Measurements from ENCODE around the gene ACACA. TPM values are rescaled to one million over a fixed set of nuclear protein-coding genes. Genes with fewer than 3 reads are reported as not detected.
"Not testable (repeated sequence)": the region's sequence is repeated elsewhere in the genome, so short reads cannot be mapped to it uniquely, and the experiment has no call there.

ACACA gene
- total RNA-seq, 1 donor from 2014 or later = 13.3 TPM

GRCh38 chr17:37358830-37359681, 47.6 kb downstream of the ACACA start:
- ATAC-seq (peak; percentile 98), DNase-seq (ENCODE audit: missing footprints) (peak; percentile 97)
- intact Hi-C loops (cut with DNase I) = loop anchor here (2.0 to 5.0 kb wide), 4 partner anchors 48 to 412 kb away; partner anchors contain the start of genes AATF, ACACA, DUSP14 and TADA2A

DNA sequence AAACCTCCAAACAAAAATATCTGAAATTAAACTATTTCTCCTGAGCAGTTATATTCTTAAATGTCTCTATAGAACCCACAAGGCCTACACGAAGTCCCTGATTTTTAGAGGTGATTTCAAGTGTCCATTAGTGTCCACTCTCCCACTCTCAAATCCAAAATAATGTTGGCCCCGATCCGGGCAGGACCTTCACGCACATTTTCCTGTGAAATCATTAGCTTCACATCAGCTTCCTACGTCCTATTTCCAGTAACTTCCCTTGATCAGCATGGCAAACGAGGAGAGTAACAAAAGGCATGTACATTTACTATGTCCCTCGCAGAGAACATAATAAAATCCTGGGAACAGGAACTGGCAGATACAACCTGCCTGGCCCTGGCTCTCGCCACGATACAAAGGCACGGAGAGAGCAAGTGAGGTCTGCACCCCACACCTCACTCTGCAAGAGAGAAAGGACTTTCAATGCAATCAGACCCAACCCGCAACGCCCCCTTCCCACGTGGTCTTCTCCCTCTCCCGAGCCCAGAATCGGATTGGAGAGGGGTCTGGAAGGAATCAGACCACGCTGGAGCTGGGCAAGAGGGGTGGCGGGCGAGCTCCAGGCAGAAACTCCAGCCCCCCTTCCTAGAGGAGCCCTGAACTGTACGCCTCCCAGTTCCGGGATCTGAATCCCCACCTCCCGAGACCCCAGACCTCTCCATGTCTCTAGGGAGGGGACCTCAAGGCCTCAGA, 48.4 kb downstream of the ACACA start:
- ATAC-seq (peak; percentile 11), DNase-seq (ENCODE audit: missing footprints) (peak; percentile 71)
- intact Hi-C loops (cut with DNase I) = loop anchor here (2.0 to 5.0 kb wide), 4 partner anchors 49 to 411 kb away; partner anchors contain the start of genes AATF, ACACA, DUSP14 and TADA2A

DNA sequence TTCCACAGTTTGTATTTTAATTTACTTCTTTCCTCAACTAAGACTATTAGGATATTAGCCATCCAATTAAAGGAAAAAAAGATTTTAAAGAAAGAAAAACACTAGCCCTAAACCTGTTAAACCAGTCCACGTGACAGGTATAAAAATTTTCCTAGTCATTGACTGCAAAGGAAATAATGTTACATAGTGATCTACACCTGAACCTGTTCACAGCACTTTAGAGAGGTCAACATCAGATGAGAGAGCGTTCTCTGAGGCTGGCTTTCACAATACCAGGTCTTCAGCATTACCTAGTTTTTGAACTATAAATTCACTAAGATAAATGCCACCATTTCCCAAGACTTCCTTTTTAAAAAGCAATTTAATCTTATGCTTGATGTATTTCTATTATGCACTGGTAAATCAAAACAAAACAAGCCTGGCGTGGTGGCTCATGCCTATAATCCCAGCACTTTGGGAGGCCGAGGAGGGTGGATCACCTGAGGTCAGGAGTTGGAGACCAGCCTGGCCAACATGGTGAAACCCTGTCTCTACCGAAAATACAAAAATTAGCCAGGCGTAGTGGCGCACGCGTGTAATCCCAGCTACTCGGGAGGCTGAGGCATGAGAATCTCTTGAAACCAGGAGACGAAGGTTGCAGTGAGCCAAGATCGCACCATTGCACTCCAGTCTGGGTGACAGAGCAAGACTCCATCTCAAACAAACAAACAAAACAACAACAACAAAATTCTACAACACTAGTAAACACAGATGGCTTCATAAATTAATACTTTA, 49.7 kb downstream of the ACACA start:
- intact Hi-C loops (cut with DNase I) = loop anchor here (5.0 kb wide), 2 partner anchors 130 to 410 kb away; partner anchors contain the start of genes AATF and DUSP14
- not testable (repeated sequence) for ATAC-seq; DNase-seq (ENCODE audit: missing footprints)

- ATAC-seq; intact Hi-C loops (cut with DNase I); DNase-seq (ENCODE audit: missing footprints): not testable (repeated sequence)
Observed at GRCh38 chr17:37346863-37347402, 59.7 kb downstream of the ACACA start.

DNA sequence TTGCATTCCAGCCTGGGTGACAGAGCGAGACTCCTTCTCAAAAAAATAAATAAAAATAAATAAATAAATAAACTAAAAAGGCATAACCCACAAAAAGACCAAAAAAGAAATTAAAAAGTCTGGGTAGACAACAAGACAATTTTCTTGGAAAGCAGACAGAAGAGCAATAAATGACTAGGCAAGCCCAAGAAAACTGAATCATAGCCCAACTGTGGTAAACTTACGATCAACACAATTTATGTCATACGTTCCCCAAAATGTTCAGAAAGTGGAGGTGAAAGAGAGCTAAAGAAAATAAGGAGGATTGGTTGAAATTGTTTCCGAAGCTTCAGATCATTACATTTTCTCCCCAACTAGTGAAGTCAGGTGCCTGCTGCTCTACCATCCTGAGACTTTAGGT, 62.1 kb downstream of the ACACA start:
- DNase-seq (ENCODE audit: missing footprints) = no peak
- intact Hi-C loops (cut with DNase I) = no loop called here
- no peak for ATAC-seq

DNA sequence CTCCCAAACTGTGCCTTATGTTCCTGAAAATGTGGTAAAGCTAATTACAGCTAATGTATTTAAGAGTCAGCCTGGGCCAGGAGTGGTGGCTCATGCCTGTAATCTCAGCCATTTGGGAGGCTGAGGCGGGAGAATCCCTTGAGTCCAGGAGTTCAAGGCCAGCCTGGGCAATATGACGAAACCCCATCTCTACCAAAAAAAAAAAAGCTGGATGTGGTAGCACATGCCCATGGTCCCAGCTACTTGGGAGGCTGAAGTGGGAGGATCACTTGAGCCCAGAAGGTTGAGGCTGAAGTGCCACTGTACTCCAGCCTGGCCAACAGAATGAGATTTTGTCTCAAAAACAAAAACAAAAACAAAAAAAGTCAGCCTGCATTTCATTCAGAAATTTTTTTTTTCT, 64.0 kb downstream of the ACACA start:
- intact Hi-C loops (cut with DNase I) = no loop called here

GRCh38 chr17:37340804-37341203, 65.8 kb downstream of the ACACA start:
- intact Hi-C loops (cut with DNase I) = no loop called here

More for the DNA sequence above, 64.0 kb downstream of the ACACA start:
- no peak for DNase-seq (ENCODE audit: missing footprints)
- ATAC-seq = no peak

DNA sequence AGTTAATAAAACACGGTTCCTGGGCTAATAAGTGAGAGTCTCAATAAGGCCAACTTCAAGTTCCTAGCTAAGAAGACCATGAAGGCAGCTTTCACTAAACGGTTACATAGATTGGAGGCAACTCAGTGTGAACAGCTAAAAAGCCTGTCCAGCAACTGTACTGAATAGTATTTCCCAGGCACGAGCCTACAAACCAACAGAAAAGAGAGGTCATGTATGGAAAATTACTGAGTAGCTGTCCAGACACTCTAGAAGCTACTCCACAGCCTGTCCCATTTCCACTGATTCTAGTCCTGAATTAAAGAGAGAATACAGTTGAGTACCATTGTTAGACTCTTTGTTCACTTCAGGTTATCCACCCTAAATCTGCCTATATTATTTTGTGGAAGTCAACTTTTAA, 67.3 kb downstream of the ACACA start:
- DNase-seq (ENCODE audit: missing footprints) = no peak

More at GRCh38 chr17:37340804-37341203, 65.8 kb downstream of the ACACA start:
- DNase-seq (ENCODE audit: missing footprints) (no peak), ATAC-seq (no peak)

GRCh38 chr17:37338847-37339246, 67.8 kb downstream of the ACACA start:
- ATAC-seq (no peak), DNase-seq (ENCODE audit: missing footprints) (no peak)
- intact Hi-C loops (cut with DNase I) = no loop called here

More for the DNA sequence above, 67.3 kb downstream of the ACACA start:
- intact Hi-C loops (cut with DNase I) = no loop called here
- ATAC-seq = no peak

GRCh38 chr17:37327341-37328090, 79.1 kb downstream of the ACACA start:
- intact Hi-C loops (cut with DNase I) = no loop called here
- ATAC-seq (no peak), DNase-seq (ENCODE audit: missing footprints) (no peak)

GRCh38 chr17:37322826-37323561, 83.6 kb downstream of the ACACA start:
- no peak for DNase-seq (ENCODE audit: missing footprints)
- no peak for ATAC-seq
- intact Hi-C loops (cut with DNase I) = no loop called here

DNA sequence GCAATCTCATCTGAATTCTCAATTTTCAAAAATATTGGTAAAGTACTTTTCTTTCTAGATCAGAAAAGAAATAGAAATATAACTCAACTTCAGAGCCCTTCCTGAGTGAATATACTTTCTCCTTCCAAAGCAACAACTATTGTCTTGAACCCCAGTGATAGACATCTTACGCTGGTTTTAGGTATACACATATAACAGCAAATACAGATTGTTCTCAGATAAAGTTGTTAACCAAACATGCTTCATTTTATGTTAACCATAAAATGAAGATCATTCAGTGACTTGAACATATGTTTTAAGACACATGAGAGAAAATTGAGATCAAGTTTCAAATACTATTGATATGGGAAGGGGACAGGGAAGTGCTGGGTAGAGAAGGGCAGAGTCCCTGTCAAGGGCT, 84.5 kb downstream of the ACACA start:
- DNase-seq (ENCODE audit: missing footprints) (no peak), ATAC-seq (no peak)
- intact Hi-C loops (cut with DNase I) = no loop called here

DNA sequence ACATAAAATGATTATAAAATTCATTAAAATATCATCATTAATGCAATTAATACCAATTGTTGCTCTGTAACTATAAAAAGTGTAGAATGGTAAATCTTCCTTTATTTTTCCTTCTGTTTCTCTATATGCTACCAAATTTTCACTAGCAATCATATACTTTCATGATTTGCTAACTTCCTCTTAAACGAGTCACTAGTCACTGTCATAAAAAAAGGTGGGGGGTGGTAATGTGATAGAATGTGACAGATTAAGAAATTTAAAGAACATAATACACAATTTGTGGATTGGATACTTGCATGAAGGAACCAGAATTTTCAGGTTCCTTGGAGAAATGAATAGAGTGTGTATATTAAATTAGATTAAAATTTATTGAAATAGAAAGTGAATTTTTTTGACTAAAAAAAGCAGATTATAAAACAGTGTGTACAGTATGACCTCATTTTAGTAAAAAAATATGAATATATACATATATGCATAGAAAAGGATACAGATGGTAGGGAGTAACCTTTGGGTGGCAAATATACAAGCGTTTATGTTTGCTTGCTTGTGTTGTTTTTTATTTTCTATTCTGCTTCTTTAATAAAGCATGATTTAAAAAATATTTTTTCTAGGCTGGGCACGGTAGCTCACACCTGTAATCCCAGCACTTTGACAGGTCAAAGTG, 87.6 kb downstream of the ACACA start:
- ATAC-seq (no peak), DNase-seq (ENCODE audit: missing footprints) (no peak)
- intact Hi-C loops (cut with DNase I) = no loop called here

GRCh38 chr17:37317867-37318266, 88.8 kb downstream of the ACACA start:
- no peak for ATAC-seq
- DNase-seq (ENCODE audit: missing footprints) = no peak
- intact Hi-C loops (cut with DNase I) = no loop called here

DNA sequence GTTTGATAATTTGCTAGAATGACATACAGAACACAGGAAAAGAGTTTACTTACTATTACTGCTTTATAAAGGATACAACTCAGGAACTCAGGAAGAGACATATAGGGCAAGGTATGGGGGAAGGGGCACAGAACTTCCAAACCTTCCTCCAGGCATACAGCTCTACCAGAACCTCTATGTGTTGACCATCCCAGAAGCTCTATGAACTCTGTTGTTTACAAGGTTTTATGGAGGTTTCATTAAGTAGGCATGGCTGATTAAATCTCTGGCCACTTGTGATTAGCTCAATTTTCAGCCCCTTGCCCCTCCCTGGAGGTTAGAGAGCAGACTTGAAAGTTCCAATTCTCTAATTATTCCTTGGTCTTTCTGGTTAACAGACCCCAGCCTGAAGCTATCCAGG, 91.0 kb downstream of the ACACA start:
- intact Hi-C loops (cut with DNase I) = no loop called here
- ATAC-seq = no peak
- no peak for DNase-seq (ENCODE audit: missing footprints)

DNA sequence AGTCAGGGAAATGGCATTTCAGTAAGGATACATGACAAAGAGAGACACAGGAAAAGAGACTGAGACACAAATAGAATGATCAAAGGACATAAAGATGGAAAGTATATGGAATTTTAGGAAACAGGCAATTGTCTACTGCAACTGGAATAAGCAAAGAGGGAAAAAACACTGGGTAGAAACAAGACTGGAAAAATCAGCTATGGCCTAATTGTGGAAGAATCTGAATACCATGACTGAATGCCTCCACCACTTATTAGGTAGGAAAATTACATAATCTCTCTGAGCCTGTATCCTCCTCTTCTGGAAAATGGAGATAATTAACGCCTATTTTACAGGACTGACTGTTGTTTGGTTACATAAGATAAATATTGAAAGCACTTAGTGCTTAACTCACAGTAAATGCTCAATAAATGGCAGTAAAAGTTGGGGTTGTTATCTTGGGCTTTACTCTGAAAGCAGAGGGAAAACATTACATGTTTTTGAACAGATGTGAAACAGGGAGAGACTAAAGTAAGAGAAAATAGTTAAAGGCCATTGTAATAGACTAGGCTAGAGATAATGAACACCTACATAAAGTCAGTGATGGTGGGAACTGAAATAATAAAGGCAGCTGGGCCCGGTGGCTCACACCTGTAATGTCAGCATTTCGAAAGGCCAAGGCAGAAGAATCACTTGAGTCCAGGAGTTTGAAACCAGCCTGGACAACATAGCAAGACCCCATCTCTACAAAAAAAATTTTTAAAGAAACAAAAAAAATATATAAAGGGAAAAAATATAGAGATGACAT, 94.3 kb downstream of the ACACA start:
- no peak for DNase-seq (ENCODE audit: missing footprints)
- intact Hi-C loops (cut with DNase I) = no loop called here
- no peak for ATAC-seq
